H1 (cell line): ENCODE results near the gene TIAM2. TPM values are rescaled to one million over a fixed set of nuclear protein-coding genes. Genes with fewer than 3 reads are reported as not detected.

ENCODE experiments used
- CTCF ChIA-PET: fragments of 300-600 bp; sonication (Branson Sonifier 250); formaldehyde crosslinking; loops from one replicate; lab custom pipeline; 2021; ENCODE audit not compliant: partially characterized antibody; lab: Charles Lee
- POLR2A ChIA-PET: fragments of 300-600 bp; sonication (Branson Sonifier 250); formaldehyde crosslinking; loops from one replicate; lab custom pipeline; 2021; ENCODE audit warnings: inconsistent platforms; ENCODE audit not compliant: partially characterized antibody; lab: Charles Lee
- DNase-seq, 2 experiments: peaks; one replicate each; pipeline versions ENCODE4 v3.0.0 to v3.0.0-alpha.2; 2010 to 2022; ENCODE audit warnings: low spot score in 2 of 2, low read depth in 1 of 2, mixed read lengths in 1 of 2
- FAIRE-seq: peaks from 2 replicates; lab custom pipeline; 2011; peaks lifted over from hg19 to GRCh38; lab: Jason Lieb, UNC
- H2AFZ ChIP-seq: 2 replicates; pipeline ENCODE4 v1.8.1; 2012; ENCODE audit warnings: low read length, inconsistent platforms
- H2AK5ac ChIP-seq: 2 replicates; pipeline ENCODE4 v1.6.1; 2013; ENCODE audit warnings: low read depth, low read length
- H2BK120ac ChIP-seq: replicated peaks from 2 replicates; pipeline ENCODE3; 2013; ENCODE audit warnings: low read depth, low read length, inconsistent platforms
- H2BK12ac ChIP-seq: 2 replicates; pipeline ENCODE4 v1.6.1; 2013; ENCODE audit warnings: low read depth, low read length
- H2BK15ac ChIP-seq: 2 replicates; pipeline ENCODE4 v1.6.1; 2013; ENCODE audit warnings: low read length
- H2BK20ac ChIP-seq: 2 replicates; pipeline ENCODE4 v1.6.1; 2013; ENCODE audit warnings: low read length
- H2BK5ac ChIP-seq: 2 replicates; pipeline ENCODE4 v1.6.1; 2013; ENCODE audit warnings: low read depth, low read length
- H3K14ac ChIP-seq: 2 replicates; pipeline ENCODE4 v1.6.1; 2013; ENCODE audit warnings: inconsistent platforms; ENCODE audit not compliant: insufficient read length
- H3K18ac ChIP-seq: 2 replicates; pipeline ENCODE4 v1.6.1; 2013; ENCODE audit warnings: low read length; ENCODE audit errors: extremely low read depth
- H3K23ac ChIP-seq: 2 replicates; pipeline ENCODE4 v1.6.1; 2013; ENCODE audit warnings: inconsistent platforms; ENCODE audit not compliant: insufficient read length
- H3K23me2 ChIP-seq: 2 replicates; pipeline ENCODE4 v1.6.1; 2013; ENCODE audit warnings: low read depth, low read length
- H3K27ac ChIP-seq: 2 replicates; pipeline ENCODE4 v1.6.1; 2011; ENCODE audit warnings: low read depth, low read length, inconsistent platforms
- H3K27me3 ChIP-seq, 4 experiments: replicated peaks in 1 of 4; 1 replicate in 1 of 4; 2 replicates in 3 of 4; pipeline versions ENCODE4 v1.6.1 to v1.8.1; 2011 to 2013; ENCODE audit warnings: low read length in 3 of 4, mild to moderate bottlenecking in 3 of 4, inconsistent platforms in 2 of 4, mixed read lengths in 2 of 4, moderate library complexity in 1 of 4; ENCODE audit not compliant: control insufficient read depth in 3 of 4, insufficient read depth in 3 of 4; ENCODE audit errors: extremely low read depth in 1 of 4
- H3K36me3 ChIP-seq, 4 experiments: 2 replicates each; pipeline versions ENCODE4 v1.6.1 to v1.8.1; 2011 to 2013; ENCODE audit warnings: mild to moderate bottlenecking in 4 of 4, low read length in 3 of 4, moderate library complexity in 2 of 4, control low read depth in 1 of 4, inconsistent platforms in 1 of 4; ENCODE audit not compliant: insufficient read depth in 4 of 4, control insufficient read depth in 2 of 4
- H3K4ac ChIP-seq: replicated peaks from 2 replicates; pipeline ENCODE3; 2013; ENCODE audit warnings: low read length, low read depth, mixed read lengths, inconsistent platforms; ENCODE audit not compliant: insufficient read length
- H3K4me1 ChIP-seq, 4 experiments: replicated peaks in 1 of 4; 1 replicate in 1 of 4; 2 replicates in 3 of 4; pipeline versions ENCODE4 v1.6.1 to v1.8.1; 2011 to 2013; ENCODE audit warnings: low read length in 3 of 4, inconsistent platforms in 2 of 4, mixed read lengths in 1 of 4; ENCODE audit not compliant: insufficient read depth in 4 of 4, control insufficient read depth in 3 of 4
- H3K4me2 ChIP-seq, 2 experiments: 2 replicates each; pipeline versions ENCODE4 v1.6.1 to v1.8.1; 2011 to 2013; ENCODE audit warnings: low read depth in 2 of 2, low read length in 2 of 2, control low read depth in 1 of 2, inconsistent platforms in 1 of 2, mild to moderate bottlenecking in 1 of 2; ENCODE audit not compliant: insufficient read depth in 1 of 2
- H3K4me3 ChIP-seq, 4 experiments: fragments of 200-600, 300-600 bp in 1 of 4; sonication (generic), shearing (Covaris generic), sonication (Bioruptor Twin) in 1 of 4; 2 replicates each; pipeline versions ENCODE4 v1.5.1 to v1.8.1; 2011 to 2016; ENCODE audit warnings: low read length in 4 of 4, low read depth in 3 of 4, control low read depth in 2 of 4, inconsistent platforms in 2 of 4, mild to moderate bottlenecking in 2 of 4, mixed read lengths in 1 of 4, moderate library complexity in 1 of 4; ENCODE audit not compliant: insufficient read depth in 2 of 4; ENCODE audit errors: extremely low read depth in 1 of 4
- H3K56ac ChIP-seq: replicated peaks from 2 replicates; pipeline ENCODE3; 2013; ENCODE audit warnings: low read depth, mild to moderate bottlenecking, mixed read lengths, low read length, inconsistent platforms; ENCODE audit not compliant: insufficient read length
- H3K79me1 ChIP-seq: 2 replicates; pipeline ENCODE4 v1.6.1; 2013; ENCODE audit warnings: low read depth, low read length, control low read depth
- H3K79me2 ChIP-seq, 2 experiments: 2 replicates each; pipeline versions ENCODE4 v1.6.1 to v1.8.1; 2012 to 2013; ENCODE audit warnings: low read length in 2 of 2, mild to moderate bottlenecking in 2 of 2, inconsistent platforms in 1 of 2; ENCODE audit not compliant: insufficient read depth in 2 of 2, control insufficient read depth in 1 of 2
- H3K9ac ChIP-seq, 4 experiments: replicated peaks in 1 of 4; 1 replicate in 1 of 4; 2 replicates in 3 of 4; pipeline versions ENCODE4 v1.6.1 to v1.8.1; 2011 to 2013; ENCODE audit warnings: low read depth in 3 of 4, low read length in 3 of 4, control low read depth in 2 of 4, mild to moderate bottlenecking in 2 of 4, moderate library complexity in 2 of 4, inconsistent platforms in 1 of 4; ENCODE audit errors: extremely low read depth in 1 of 4
- H3K9me3 ChIP-seq, 2 experiments: 2 replicates each; pipeline versions ENCODE4 v1.6.1 to v1.8.1; 2012 to 2013; ENCODE audit warnings: mild to moderate bottlenecking in 2 of 2, moderate library complexity in 2 of 2, control low read depth in 1 of 2, inconsistent platforms in 1 of 2, low read depth in 1 of 2, low read length in 1 of 2, mixed read lengths in 1 of 2; ENCODE audit not compliant: insufficient read depth in 2 of 2
- H4K20me1 ChIP-seq, 2 experiments: replicated peaks in 1 of 2; 2 replicates each; pipeline versions ENCODE3 to v1.8.1; 2011 to 2013; ENCODE audit warnings: inconsistent platforms in 2 of 2, low read length in 2 of 2, mild to moderate bottlenecking in 1 of 2; ENCODE audit not compliant: insufficient read depth in 2 of 2, control insufficient read depth in 1 of 2
- H4K5ac ChIP-seq: 2 replicates; pipeline ENCODE4 v1.6.1; 2013; ENCODE audit warnings: low read length, low read depth, mixed read lengths, inconsistent platforms; ENCODE audit not compliant: insufficient read length
- H4K8ac ChIP-seq: 2 replicates; pipeline ENCODE4 v1.8.0; 2013; ENCODE audit warnings: mild to moderate bottlenecking, moderate library complexity, low read length, inconsistent platforms; ENCODE audit not compliant: insufficient read depth; ENCODE audit errors: extremely low read depth
- H4K91ac ChIP-seq: replicated peaks from 2 replicates; pipeline ENCODE3; 2013; ENCODE audit warnings: low read length, mixed read lengths, inconsistent platforms; ENCODE audit not compliant: insufficient read length
- BACH1 ChIP-seq: IDR thresholded peaks from 2 replicates; pipeline ENCODE4 v1.6.1; 2012; ENCODE audit warnings: low read length, improper control_type of control experiment
- HDAC6 ChIP-seq: IDR thresholded peaks from one replicate; pipeline ENCODE4 v1.7.1; 2012; ENCODE audit warnings: low read depth, mild to moderate bottlenecking, inconsistent platforms, low read length, moderate library complexity
- WGBS, 2 experiments: shearing (Covaris generic) in 1 of 2; methylation state at CpG; one replicate each; pipeline versions ENCODE4 v1.1.6 to v1.1.7; 2013 to 2015; ENCODE audit warnings: low lambda C conversion rate in 2 of 2, mixed read lengths in 2 of 2, inconsistent platforms in 1 of 2, low coverage in 1 of 2, missing lambda C conversion rate in 1 of 2; ENCODE audit not compliant: insufficient replicate concordance in 2 of 2, insufficient coverage in 1 of 2, insufficient read length in 1 of 2; ENCODE audit errors: extremely low coverage in 1 of 2, missing lambda C conversion rate in 1 of 2; 5-methylcytosine and 5-hydroxymethylcytosine counted together
- polyA plus RNA-seq, 7 experiments: library from polyadenylated mRNA; depleted of rRNA in 3 of 7; stranded (reverse) in 5 of 7; unstranded in 2 of 7; fragments of >200 nt in 5 of 7; fragments of 200-250 nt in 2 of 7; gene quantifications; 1 replicate in 5 of 7; 2 replicates in 1 of 7; 4 replicates in 1 of 7; pipeline versions ENCODE4 v1.2.1 to v1.2.3, GENCODE V29; 2011 to 2013; ENCODE audit warnings: missing spikeins in 2 of 7, mixed read lengths in 2 of 7
- total RNA-seq: library from RNA; stranded (reverse); fragmentation: NEBNext Ultra II Directional; extraction: Animal tissue kit (Norgen Biotek cat#: 25700); gene quantifications from 2 replicates; pipeline ENCODE4 v1.2.1, GENCODE V29; 2021

TIAM2 gene
- total and polyA plus RNA-seq, 2 of the 8 experiments (the other 6 are each of a cell fraction or from before 2014, with no cell fraction given), result 7.4 to 23.9 TPM

DNA sequence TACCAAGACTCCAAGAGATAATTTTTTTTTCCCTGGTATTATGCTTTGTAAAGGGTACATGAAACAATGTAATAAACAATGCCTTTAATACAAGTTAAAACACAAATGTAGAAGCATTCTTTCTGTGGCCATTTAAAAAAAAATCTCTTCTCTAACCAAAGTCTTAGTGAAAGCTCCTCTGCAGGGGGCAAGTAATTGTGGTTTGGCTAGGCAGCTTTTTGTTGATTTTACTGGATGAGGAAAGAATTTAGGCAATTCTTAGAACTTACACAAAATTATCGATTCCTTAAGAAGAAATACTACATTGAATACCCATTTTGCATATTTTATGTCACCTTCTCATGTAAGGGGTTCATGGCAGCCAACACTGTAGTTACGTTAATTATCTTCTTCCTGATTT, 306.8 kb downstream of the TIAM2 start:
- H3K79me2 ChIP-seq, result peaks cover 0 to 9% of the 10 kb centered on the region in 2 experiments; a peak in 2 of 4 replicates
- peaks cover 1 to 2% of the 10 kb centered on the region in 2 experiments for H4K20me1 ChIP-seq
- no peak overlapping the region for H2AFZ ChIP-seq
- H3K79me1 ChIP-seq, result no peaks in the 10 kb centered on the region; the same call in none of the 2 replicates
- no peak overlapping the region for H4K8ac ChIP-seq
- DNase-seq, result no peak
- no peak overlapping the region for H2BK120ac ChIP-seq
- POLR2A ChIA-PET, result interaction anchor here (0.6 to 1.0 kb wide), 2 partner anchors 8 to 1240 kb away, joined by 3 read pairs; no protein-coding TSS in a partner anchor
- H3K27ac ChIP-seq, result no peak overlapping the region
- 85% methylated on average over 2 of the region's 2 CpGs; no CpG with 5 or more reads in 1 of the 2 experiments for WGBS, 2 experiments
- no peak overlapping the region for H4K91ac ChIP-seq
- H3K4ac ChIP-seq, result no peak overlapping the region
- no peak overlapping the region for H3K4me2 ChIP-seq
- no peak overlapping the region for H2AK5ac ChIP-seq
- H3K56ac ChIP-seq, result no peak overlapping the region
- no peaks in the 10 kb centered on the region for H3K27me3 ChIP-seq
- no peaks in the 10 kb centered on the region for H3K23me2 ChIP-seq
- H3K4me1 ChIP-seq, result peaks cover 0 to 5% (median 0%) of the 10 kb centered on the region in 4 experiments; a peak in 1 of 7 replicates
- no peak overlapping the region for H2BK5ac ChIP-seq
- H2BK20ac ChIP-seq, result no peak overlapping the region
- H3K18ac ChIP-seq, result no peak overlapping the region
- H3K9ac ChIP-seq, result no peak overlapping the region
- H3K4me3 ChIP-seq, result no peak overlapping the region
- FAIRE-seq, result no peak
- H2BK15ac ChIP-seq, result no peak overlapping the region
- H3K36me3 ChIP-seq, result peaks cover 2 to 54% (median 6%) of the 10 kb centered on the region in 4 experiments; a peak in 6 of 8 replicates
- H3K9me3 ChIP-seq, result no peaks in the 10 kb centered on the region
- H3K14ac ChIP-seq, result no peak overlapping the region
- CTCF ChIA-PET, result interaction anchor here (0.9 to 1.1 kb wide), 3 partner anchors 9 to 124 kb away, joined by 3 to 4 read pairs (median 4); no protein-coding TSS in a partner anchor
- no peak overlapping the region for H2BK12ac ChIP-seq
- no peak overlapping the region for H4K5ac ChIP-seq
- H3K23ac ChIP-seq, result no peak overlapping the region
- no peak for TF ChIP-seq BACH1
- TF ChIP-seq HDAC6, result no peak
